ENCODE measurements around the gene SCFD1. TPM values are rescaled to one million over a fixed set of nuclear protein-coding genes. Genes with fewer than 3 reads are reported as not detected.

SCFD1 gene
- total RNA-seq, 1 experiment from 2014 or later: 38.1 TPM

GRCh38 chr14:30585204-30585603 is 36.9 kb upstream of the SCFD1 start:
- no peak for TF ChIP-seq CTCF (conservative IDR thresholded peaks at IDR 0.05)
- no peak for TF ChIP-seq EZH2 (IDR thresholded peaks at IDR 0.05; ENCODE audit: low read depth)
- Histone ChIP-seq H3K4me3 (no peak overlapping the region), H2AFZ (no peak overlapping the region), H3K27ac (no peak overlapping the region), H3K79me2 (ENCODE audit: low read depth) (peaks cover 70% of the 10 kb centered on the region), H3K4me1 (replicated peaks; ENCODE audit: insufficient read depth) (no peaks in the 10 kb centered on the region), H3K9me3 (ENCODE audit: insufficient read depth, low read depth) (no peaks in the 10 kb centered on the region), H3K4me2 (no peak overlapping the region), H3F3A (ENCODE audit: insufficient read depth, low read depth) (no peaks in the 10 kb centered on the region), H3K27me3 (ENCODE audit: insufficient read depth, low read depth) (no peaks in the 10 kb centered on the region), H3K9me2 (ENCODE audit: insufficient read depth) (no peaks in the 10 kb centered on the region), H4K20me1 (ENCODE audit: insufficient read depth) (no peaks in the 10 kb centered on the region), H3K36me3 (ENCODE audit: low read depth) (no peaks in the 10 kb centered on the region)
- no TSS peak for BruUV-seq (replicated peaks)
- DNase-seq: no peak
- CTCF ChIA-PET: no interaction called here
- POLR2A ChIA-PET (ENCODE audit: unreplicated experiment): interaction anchor here (0.6 kb wide), 1 partner anchor 979 kb away, joined by 4 read pairs; no protein-coding TSS in a partner anchor
- intact Hi-C loops (cut with micrococcal nuclease; ENCODE audit: unreplicated experiment): no loop called here

- H3F3A ChIP-seq (ENCODE audit: insufficient read depth, low read depth): no peaks in the 10 kb centered on the region
- H3K27me3 ChIP-seq (ENCODE audit: insufficient read depth, low read depth): no peaks in the 10 kb centered on the region
- H4K20me1 ChIP-seq (ENCODE audit: insufficient read depth): no peaks in the 10 kb centered on the region
- H3K27ac ChIP-seq: no peak overlapping the region
- DNase-seq: no peak
- peaks cover 56% of the 10 kb centered on the region for H3K79me2 ChIP-seq (ENCODE audit: low read depth)
- H3K9me2 ChIP-seq (ENCODE audit: insufficient read depth): no peaks in the 10 kb centered on the region
- CTCF ChIA-PET: no interaction called here
- H3K4me1 ChIP-seq (replicated peaks; ENCODE audit: insufficient read depth): no peaks in the 10 kb centered on the region
- no peaks in the 10 kb centered on the region for H3K36me3 ChIP-seq (ENCODE audit: low read depth)
- no peaks in the 10 kb centered on the region for H3K9me3 ChIP-seq (ENCODE audit: insufficient read depth, low read depth)
- intact Hi-C loops (cut with micrococcal nuclease; ENCODE audit: unreplicated experiment): no loop called here
- POLR2A ChIA-PET (ENCODE audit: unreplicated experiment): no interaction called here
- BruUV-seq (replicated peaks): no TSS peak
- H2AFZ ChIP-seq: no peak overlapping the region
- H3K4me3 ChIP-seq: no peak overlapping the region
- H3K4me2 ChIP-seq: no peak overlapping the region
- TF ChIP-seq CTCF (conservative IDR thresholded peaks at IDR 0.05) (no peak), EZH2 (IDR thresholded peaks at IDR 0.05; ENCODE audit: low read depth) (no peak)
Observed at GRCh38 chr14:30587141-30587540, 35.0 kb upstream of the SCFD1 start.

GRCh38 chr14:30588873-30589272 is 33.2 kb upstream of the SCFD1 start:
- ChIA-PET CTCF (interaction anchor here (0.8 kb wide), 1 partner anchor 1881 kb away, joined by 9 read pairs; no protein-coding TSS in a partner anchor), POLR2A (ENCODE audit: unreplicated experiment) (interaction anchor here (0.6 kb wide), 1 partner anchor 1431 kb away, joined by 7 read pairs; no protein-coding TSS in a partner anchor)
- Histone ChIP-seq H3K27me3 (ENCODE audit: insufficient read depth, low read depth) (no peaks in the 10 kb centered on the region), H3K4me1 (replicated peaks; ENCODE audit: insufficient read depth) (no peaks in the 10 kb centered on the region), H4K20me1 (ENCODE audit: insufficient read depth) (no peaks in the 10 kb centered on the region), H3K27ac (no peak overlapping the region), H2AFZ (no peak overlapping the region), H3F3A (ENCODE audit: insufficient read depth, low read depth) (no peaks in the 10 kb centered on the region), H3K9me3 (ENCODE audit: insufficient read depth, low read depth) (no peaks in the 10 kb centered on the region), H3K4me3 (no peak overlapping the region), H3K9me2 (ENCODE audit: insufficient read depth) (no peaks in the 10 kb centered on the region), H3K4me2 (no peak overlapping the region), H3K79me2 (ENCODE audit: low read depth) (peaks cover 38% of the 10 kb centered on the region), H3K36me3 (ENCODE audit: low read depth) (peaks cover 5% of the 10 kb centered on the region; the same call in 1 of the 2 replicates)
- DNase-seq: no peak
- TF ChIP-seq EZH2 (IDR thresholded peaks at IDR 0.05; ENCODE audit: low read depth) (no peak), CTCF (conservative IDR thresholded peaks at IDR 0.05) (no peak)
- intact Hi-C loops (cut with micrococcal nuclease; ENCODE audit: unreplicated experiment): no loop called here
- no TSS peak for BruUV-seq (replicated peaks)
